ENCODE measurements around the gene SYNGR2.
A peak's percentile ranks its signal among the peaks of the same experiment; 100 is the strongest.

The SYNGR2 gene

DNA sequence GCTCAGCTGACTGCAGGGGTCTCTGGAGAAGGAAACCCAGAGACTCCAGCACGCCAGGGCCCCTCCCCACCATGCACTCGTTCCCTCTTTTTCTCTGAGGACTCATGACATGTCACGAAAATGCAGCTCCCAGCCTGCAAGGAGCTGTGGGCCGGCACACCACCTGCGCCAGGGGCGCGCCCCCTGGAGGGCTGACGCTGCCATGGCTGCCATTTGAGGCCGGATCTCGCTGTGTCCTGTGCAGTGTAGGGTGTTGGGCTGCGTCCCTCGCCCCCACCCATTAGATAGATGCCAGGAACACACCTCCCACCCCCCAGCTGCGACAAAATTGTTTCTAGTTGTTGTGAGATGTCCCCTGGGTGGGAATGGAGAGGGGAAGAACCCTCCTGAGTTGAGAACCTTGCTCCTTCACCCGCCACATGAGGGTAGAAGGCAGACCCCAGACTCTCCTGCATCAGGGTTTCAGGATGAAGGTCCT is 8.2 kb downstream of the SYNGR2 start:
- TF ChIP-seq, protein P1, sequence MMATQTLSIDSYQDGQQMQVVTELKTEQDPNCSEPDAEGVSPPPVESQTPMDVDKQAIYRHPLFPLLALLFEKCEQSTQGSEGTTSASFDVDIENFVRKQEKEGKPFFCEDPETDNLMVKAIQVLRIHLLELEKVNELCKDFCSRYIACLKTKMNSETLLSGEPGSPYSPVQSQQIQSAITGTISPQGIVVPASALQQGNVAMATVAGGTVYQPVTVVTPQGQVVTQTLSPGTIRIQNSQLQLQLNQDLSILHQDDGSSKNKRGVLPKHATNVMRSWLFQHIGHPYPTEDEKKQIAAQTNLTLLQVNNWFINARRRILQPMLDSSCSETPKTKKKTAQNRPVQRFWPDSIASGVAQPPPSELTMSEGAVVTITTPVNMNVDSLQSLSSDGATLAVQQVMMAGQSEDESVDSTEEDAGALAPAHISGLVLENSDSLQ (IDR thresholded peaks at IDR 0.05) = no peak; the same call in 1 of the 2 replicates
- TF ChIP-seq FOXA1 (IDR thresholded peaks at IDR 0.05) (no peak), SUZ12 (IDR thresholded peaks at IDR 0.05) (no peak), BHLHE40 (IDR thresholded peaks at IDR 0.05; ENCODE audit: borderline replicate concordance) (no peak), TARDBP (IDR thresholded peaks at IDR 0.05) (no peak), SP1 (IDR thresholded peaks at IDR 0.05) (no peak), FOXK2 (IDR thresholded peaks at IDR 0.05) (no peak), HDGF (IDR thresholded peaks at IDR 0.05; ENCODE audit: borderline replicate concordance) (no peak), ZNF384 (IDR thresholded peaks at IDR 0.05) (no peak), L3MBTL2 (conservative IDR thresholded peaks at IDR 0.05) (no peak), FOXM1 (IDR thresholded peaks at IDR 0.05; ENCODE audit: borderline replicate concordance) (no peak), ELF4 (IDR thresholded peaks at IDR 0.05) (no peak), NFRKB (IDR thresholded peaks at IDR 0.05) (no peak), LEF1 (IDR thresholded peaks at IDR 0.05; ENCODE audit: borderline replicate concordance) (no peak), CTBP1 (IDR thresholded peaks at IDR 0.05; ENCODE audit: borderline replicate concordance) (no peak), ARNT (IDR thresholded peaks at IDR 0.05) (no peak)
- DNase-seq (ENCODE audit: extremely low spot score) = peak; percentile 82
- ChIA-PET POLR2A (interaction anchor here (0.6 to 1.4 kb wide), 4 partner anchors 9 to 65 kb away, joined by 3 to 4 read pairs (median 3); partner anchors contain the start of genes AFMID and TK1), CTCF (interaction anchor here (0.5 to 1.4 kb wide), 8 partner anchors 8 to 1477 kb away, joined by 3 to 20 read pairs (median 3); partner anchors contain the start of genes AFMID and TK1)

DNA sequence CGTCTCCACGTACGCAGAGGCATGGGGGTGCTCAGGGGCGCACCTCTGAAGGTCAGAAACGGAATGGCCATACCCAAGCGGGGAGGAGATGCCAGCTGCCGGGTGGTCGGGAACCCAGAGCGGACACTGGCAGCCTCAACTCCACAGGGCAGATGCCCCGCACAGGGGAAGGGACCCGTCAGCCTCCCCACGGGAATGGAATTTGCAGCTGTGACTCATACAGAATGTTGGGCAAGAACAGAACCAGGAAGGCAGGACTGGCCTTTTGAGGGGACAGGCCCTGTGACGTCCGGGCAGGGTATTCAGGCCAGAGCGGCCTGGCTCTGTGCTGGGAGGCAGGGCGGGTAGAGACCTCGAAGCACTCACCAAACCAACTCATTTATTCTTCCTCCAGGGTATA is 11.0 kb downstream of the SYNGR2 start:
- ChIA-PET POLR2A (no interaction called here), CTCF (no interaction called here)
- TF ChIP-seq TARDBP (IDR thresholded peaks at IDR 0.05) (no peak), LEF1 (IDR thresholded peaks at IDR 0.05; ENCODE audit: borderline replicate concordance) (no peak), FOXM1 (IDR thresholded peaks at IDR 0.05; ENCODE audit: borderline replicate concordance) (no peak), SUZ12 (IDR thresholded peaks at IDR 0.05) (no peak), ARNT (IDR thresholded peaks at IDR 0.05) (no peak), NFRKB (IDR thresholded peaks at IDR 0.05) (no peak)
- no peak for DNase-seq (ENCODE audit: extremely low spot score)

DNA sequence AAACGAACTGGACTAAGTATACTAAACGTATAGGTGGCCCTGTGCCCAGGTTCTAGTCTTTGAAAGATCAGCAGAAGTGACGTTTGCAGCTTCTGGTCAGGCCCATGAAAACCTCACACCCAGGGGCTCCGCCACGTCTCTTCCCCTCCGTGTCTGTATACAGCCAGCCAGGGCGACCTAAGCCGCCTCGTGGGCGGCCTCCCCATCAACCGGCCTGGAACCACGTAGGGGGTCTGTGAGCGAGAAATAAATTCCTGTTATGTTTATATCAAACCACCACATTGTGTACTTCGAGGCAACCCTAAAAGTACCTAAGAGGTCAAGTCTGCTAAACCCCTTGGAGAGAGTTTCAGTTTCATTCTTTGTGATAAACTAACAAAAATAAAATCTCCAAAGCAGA is 11.7 kb downstream of the SYNGR2 start:
- DNase-seq (ENCODE audit: extremely low spot score) = no peak
- ChIA-PET POLR2A (interaction anchor here (1.3 kb wide), 1 partner anchor 11 kb away, joined by 4 read pairs; no protein-coding TSS in a partner anchor), CTCF (no interaction called here)
- TF ChIP-seq FOXK2 (IDR thresholded peaks at IDR 0.05) (no peak), HDGF (IDR thresholded peaks at IDR 0.05; ENCODE audit: borderline replicate concordance) (no peak), BHLHE40 (IDR thresholded peaks at IDR 0.05; ENCODE audit: borderline replicate concordance) (no peak), SUZ12 (IDR thresholded peaks at IDR 0.05) (no peak), FOXM1 (IDR thresholded peaks at IDR 0.05; ENCODE audit: borderline replicate concordance) (no peak), FOXA1 (IDR thresholded peaks at IDR 0.05) (no peak), LEF1 (IDR thresholded peaks at IDR 0.05; ENCODE audit: borderline replicate concordance) (no peak), ARNT (IDR thresholded peaks at IDR 0.05) (no peak), L3MBTL2 (conservative IDR thresholded peaks at IDR 0.05) (no peak), CTBP1 (IDR thresholded peaks at IDR 0.05; ENCODE audit: borderline replicate concordance) (no peak), NFRKB (IDR thresholded peaks at IDR 0.05) (no peak)

DNA sequence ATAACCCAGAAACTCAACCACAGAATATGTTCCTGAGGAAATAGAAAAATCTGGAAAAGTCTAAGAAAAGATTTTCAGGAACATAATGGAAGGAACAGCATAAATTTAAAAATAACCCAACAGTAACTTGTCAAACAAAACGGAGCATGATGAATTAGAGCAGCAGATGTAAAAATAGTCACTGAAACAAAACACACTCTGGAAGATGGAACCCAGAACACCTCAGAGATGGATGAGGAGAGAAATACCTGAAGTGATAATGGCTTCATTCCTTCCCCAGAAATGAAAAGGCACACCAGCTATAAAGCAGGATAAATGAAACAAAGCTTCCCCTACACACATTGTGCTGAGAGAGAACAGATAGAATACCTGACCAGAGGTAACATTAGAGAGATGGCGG is 12.1 kb downstream of the SYNGR2 start:
- TF ChIP-seq NFRKB (IDR thresholded peaks at IDR 0.05) (no peak), TARDBP (IDR thresholded peaks at IDR 0.05) (no peak), L3MBTL2 (conservative IDR thresholded peaks at IDR 0.05) (no peak), ZNF384 (IDR thresholded peaks at IDR 0.05) (no peak), FOXM1 (IDR thresholded peaks at IDR 0.05; ENCODE audit: borderline replicate concordance) (no peak), BHLHE40 (IDR thresholded peaks at IDR 0.05; ENCODE audit: borderline replicate concordance) (no peak), HDGF (IDR thresholded peaks at IDR 0.05; ENCODE audit: borderline replicate concordance) (no peak), FOXA1 (IDR thresholded peaks at IDR 0.05) (no peak), FOXK2 (IDR thresholded peaks at IDR 0.05) (no peak), SUZ12 (IDR thresholded peaks at IDR 0.05) (no peak), CTBP1 (IDR thresholded peaks at IDR 0.05; ENCODE audit: borderline replicate concordance) (no peak), ELF4 (IDR thresholded peaks at IDR 0.05) (no peak), ARNT (IDR thresholded peaks at IDR 0.05) (no peak), LEF1 (IDR thresholded peaks at IDR 0.05; ENCODE audit: borderline replicate concordance) (no peak), SP1 (IDR thresholded peaks at IDR 0.05) (no peak)
- TF ChIP-seq, protein P1 (IDR thresholded peaks at IDR 0.05) = no peak
- CTCF ChIA-PET = no interaction called here

DNA sequence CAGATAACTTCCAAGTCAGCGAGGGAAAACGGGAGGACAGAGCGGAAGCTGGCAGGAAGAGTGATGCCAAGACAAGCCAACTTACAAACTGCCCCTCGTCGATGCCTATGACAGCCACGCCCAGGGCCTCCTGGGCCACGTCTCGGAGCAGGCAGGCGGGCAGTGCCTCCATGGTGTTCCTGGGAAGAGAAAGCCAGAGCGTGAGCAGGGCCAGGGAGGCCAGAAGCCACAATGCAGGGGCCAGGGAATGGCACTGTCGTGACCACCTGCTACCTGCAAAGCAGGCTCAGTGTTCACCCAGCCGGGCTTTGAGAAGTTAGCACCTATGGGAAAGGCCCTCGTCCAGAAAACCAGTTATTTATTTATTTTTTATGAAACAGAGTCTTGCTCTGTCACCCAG is 14.1 kb downstream of the SYNGR2 start:
- no peak for DNase-seq (ENCODE audit: extremely low spot score)
- TF ChIP-seq FOXK2 (IDR thresholded peaks at IDR 0.05) = no peak
- ChIA-PET POLR2A (interaction anchor here (0.6 kb wide), 1 partner anchor 1854 kb away, joined by 3 read pairs; no protein-coding TSS in a partner anchor), CTCF (interaction anchor here (0.7 kb wide), 1 partner anchor 98 kb away, joined by 4 read pairs; no protein-coding TSS in a partner anchor)

More for the DNA sequence above, 12.1 kb downstream of the SYNGR2 start:
- POLR2A ChIA-PET = interaction anchor here (1.3 kb wide), 1 partner anchor 11 kb away, joined by 4 read pairs; no protein-coding TSS in a partner anchor
- no peak for DNase-seq (ENCODE audit: extremely low spot score)

DNA sequence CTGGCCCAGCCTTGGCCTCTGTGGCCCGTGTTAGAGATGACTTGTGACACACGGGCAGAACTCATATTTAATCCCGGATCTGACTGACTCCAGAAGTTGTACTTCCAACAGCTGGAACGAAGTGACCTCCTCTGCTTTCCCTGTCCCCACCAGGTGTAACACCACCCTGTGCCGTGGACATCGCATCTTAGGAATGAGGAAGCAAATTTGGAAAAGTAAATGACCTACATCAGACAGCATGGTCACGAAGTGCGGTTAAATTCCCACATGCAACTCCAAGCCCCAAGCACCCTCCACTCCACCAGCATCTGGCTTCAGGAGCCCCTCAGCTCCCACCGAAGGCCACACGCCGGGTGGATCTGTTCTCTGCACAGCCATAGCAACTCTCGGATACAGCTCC is 15.5 kb downstream of the SYNGR2 start:
- POLR2A ChIA-PET = interaction anchor here (0.9 to 1.5 kb wide), 2 partner anchors 14 to 22 kb away, joined by 3 to 6 read pairs; no protein-coding TSS in a partner anchor
- no peak for DNase-seq (ENCODE audit: extremely low spot score)
- no peak for TF ChIP-seq CTBP1 (IDR thresholded peaks at IDR 0.05; ENCODE audit: borderline replicate concordance)
- no peak for TF ChIP-seq FOXM1 (IDR thresholded peaks at IDR 0.05; ENCODE audit: borderline replicate concordance)
- TF ChIP-seq HDGF (IDR thresholded peaks at IDR 0.05; ENCODE audit: borderline replicate concordance) = no peak
- no peak for TF ChIP-seq SP1 (IDR thresholded peaks at IDR 0.05)
- no peak for TF ChIP-seq NFRKB (IDR thresholded peaks at IDR 0.05)
- no peak for TF ChIP-seq TARDBP (IDR thresholded peaks at IDR 0.05)
- TF ChIP-seq, protein P1 (IDR thresholded peaks at IDR 0.05) = no peak
- TF ChIP-seq L3MBTL2 (conservative IDR thresholded peaks at IDR 0.05) = no peak
- TF ChIP-seq FOXA1 (IDR thresholded peaks at IDR 0.05) = no peak
- no peak for TF ChIP-seq ELF4 (IDR thresholded peaks at IDR 0.05)
- TF ChIP-seq FOXK2 (IDR thresholded peaks at IDR 0.05) = no peak
- no peak for TF ChIP-seq ZNF384 (IDR thresholded peaks at IDR 0.05)
- no peak for TF ChIP-seq LEF1 (IDR thresholded peaks at IDR 0.05; ENCODE audit: borderline replicate concordance)
- CTCF ChIA-PET = interaction anchor here (0.7 kb wide), 1 partner anchor 7 kb away, joined by 3 read pairs; no protein-coding TSS in a partner anchor

All from HEK293T (cell line).